WI38 (cell line): ENCODE results near the gene SLC9A7.

Source experiments
- H3K4me3 ChIP-seq: 2 replicates; pipeline ENCODE4 v1.5.1; 2011; ENCODE audit warnings: low read depth, mild to moderate bottlenecking, control low read depth, low read length
- CTCF ChIP-seq: IDR thresholded peaks from 2 replicates; pipeline ENCODE4 v1.5.1; 2012; ENCODE audit warnings: low read depth, mild to moderate bottlenecking, control low read depth, low read length

SLC9A7 gene

GRCh38 chrX:46673620-46674359 lies 85.1 kb downstream of the SLC9A7 start:
- TF ChIP-seq CTCF: no peak
- H3K4me3 ChIP-seq: no peak overlapping the region

GRCh38 chrX:46670316-46670715 lies 88.6 kb downstream of the SLC9A7 start:
- no peak for TF ChIP-seq CTCF
- H3K4me3 ChIP-seq: no peak overlapping the region

GRCh38 chrX:46666831-46667230 lies 92.1 kb downstream of the SLC9A7 start:
- no peak for TF ChIP-seq CTCF
- no peak overlapping the region for H3K4me3 ChIP-seq

GRCh38 chrX:46665232-46666152 lies 93.4 kb downstream of the SLC9A7 start:
- H3K4me3 ChIP-seq: no peak overlapping the region
- TF ChIP-seq CTCF: no peak

- TF ChIP-seq CTCF: no peak
- no peak overlapping the region for H3K4me3 ChIP-seq
Observed at GRCh38 chrX:46662188-46662958, 96.5 kb downstream of the SLC9A7 start.

- TF ChIP-seq CTCF: no peak
- H3K4me3 ChIP-seq: no peak overlapping the region
Observed at GRCh38 chrX:46653482-46653881, 105.4 kb downstream of the SLC9A7 start.
